Colonic mucosa (tissue), 4 donors: Measurements from ENCODE around the gene TMEM176B. TPM values are rescaled to one million over a fixed set of nuclear protein-coding genes. Genes with fewer than 3 reads are reported as not detected.

Source experiments
- DNase-seq: peaks from one replicate; pipeline ENCODE4 v3.0.0-alpha.2; 2020
- H3K27ac ChIP-seq: fragments of 200-600 bp; one replicate; pipeline ENCODE4 v1.8.0; 2021
- H3K27me3 ChIP-seq: fragments of 200-600 bp; one replicate; pipeline ENCODE4 v1.8.0; 2021
- H3K36me3 ChIP-seq: fragments of 200-600 bp; one replicate; pipeline ENCODE4 v1.8.0; 2021
- H3K4me1 ChIP-seq: fragments of 200-600 bp; one replicate; pipeline ENCODE4 v1.8.0; 2021; ENCODE audit warnings: mild to moderate bottlenecking
- H3K4me3 ChIP-seq: fragments of 200-600 bp; one replicate; pipeline ENCODE4 v1.8.0; 2021
- H3K9ac ChIP-seq, 2 donors: one replicate each; pipeline ENCODE4 v1.7.0; 2013; ENCODE audit warnings: control low read depth in 2 of 2, low read depth in 2 of 2, low read length in 2 of 2
- H3K9me3 ChIP-seq: fragments of 200-600 bp; one replicate; pipeline ENCODE4 v1.8.0; 2021
- CTCF ChIP-seq: fragments of 200-600 bp; IDR thresholded peaks from one replicate; pipeline ENCODE4 v1.8.0; 2022; ENCODE audit warnings: antibody characterized with exemption, mild to moderate bottlenecking
- intact Hi-C: fragments of 100-400 bp; cut with DNase I; formaldehyde crosslinking; loops from one replicate; pipeline ENCODE4 v1.14.1; 2022
- total RNA-seq, 2 donors: library from RNA; stranded (reverse); fragmentation: NEBNext Ultra II Directional in 1 of 2; extraction: Animal tissue kit (Norgen Biotek cat#: 25700) in 1 of 2; gene quantifications; one replicate each; pipeline ENCODE4 v1.2.1, GENCODE V29; 2021
- donor health status: healthy.
- donor health status: DM: no; HTN: no; CAD: no.
- donor health status: DM: no; HTN: no; CAD: no.

The TMEM176B gene
- total RNA-seq, 2 donors from 2014 or later, result 154 to 256 TPM

- H3K27ac ChIP-seq, result peak overlapping the region; percentile 89
- no peaks in the 10 kb centered on the region for H3K9me3 ChIP-seq
- DNase-seq, result peak; percentile 57
- no peaks in the 10 kb centered on the region for H3K27me3 ChIP-seq
- TF ChIP-seq CTCF, result no peak
- peak overlapping the region; percentile 64 to 72 for H3K9ac ChIP-seq
- no peaks in the 10 kb centered on the region for H3K36me3 ChIP-seq
- H3K4me1 ChIP-seq, result peaks cover 14% of the 10 kb centered on the region
- intact Hi-C loops, result loop anchor here (10.0 kb wide), 1 partner anchor 197 kb away; no protein-coding TSS in a partner anchor
- no peak overlapping the region for H3K4me3 ChIP-seq
Observed at GRCh38 chr7:150787321-150788281, 12.6 kb downstream of the TMEM176B start.

- Histone ChIP-seq H3K4me1 (peaks cover 14% of the 10 kb centered on the region), H3K9ac (peak overlapping the region in 1 of 2 donors; percentile 86), H3K4me3 (no peak overlapping the region), H3K36me3 (no peaks in the 10 kb centered on the region), H3K27me3 (no peaks in the 10 kb centered on the region), H3K27ac (peak overlapping the region; percentile 89), H3K9me3 (no peaks in the 10 kb centered on the region)
- intact Hi-C loops, result loop anchor here (5.0 to 10.0 kb wide), 2 partner anchors 92 to 200 kb away; no protein-coding TSS in a partner anchor
- DNase-seq, result peak; percentile 87
- no peak for TF ChIP-seq CTCF
Observed at GRCh38 chr7:150784954-150785353, 15.2 kb downstream of the TMEM176B start.

- Histone ChIP-seq H3K36me3 (no peaks in the 10 kb centered on the region), H3K9ac (peak overlapping the region; percentile 41 to 86), H3K4me3 (no peak overlapping the region), H3K9me3 (no peaks in the 10 kb centered on the region), H3K27ac (peak overlapping the region; percentile 89), H3K4me1 (peaks cover 14% of the 10 kb centered on the region), H3K27me3 (no peaks in the 10 kb centered on the region)
- intact Hi-C loops, result loop anchor here (5.0 to 10.0 kb wide), 2 partner anchors 93 to 201 kb away; no protein-coding TSS in a partner anchor
- TF ChIP-seq CTCF, result no peak
- DNase-seq, result peak; percentile 80
Observed at GRCh38 chr7:150784120-150784736, 15.9 kb downstream of the TMEM176B start.

- intact Hi-C loops, result loop anchor here (5.0 to 10.0 kb wide), 2 partner anchors 95 to 203 kb away; no protein-coding TSS in a partner anchor
- H3K36me3 ChIP-seq, result no peaks in the 10 kb centered on the region
- no peak overlapping the region for H3K4me3 ChIP-seq
- no peaks in the 10 kb centered on the region for H3K27me3 ChIP-seq
- H3K4me1 ChIP-seq, result peaks cover 4% of the 10 kb centered on the region
- no peak for TF ChIP-seq CTCF
- no peaks in the 10 kb centered on the region for H3K9me3 ChIP-seq
- peak overlapping the region; percentile 56 for H3K27ac ChIP-seq
- no peak overlapping the region for H3K9ac ChIP-seq
- DNase-seq, result no peak
Observed at GRCh38 chr7:150781961-150782360, 18.2 kb downstream of the TMEM176B start.

GRCh38 chr7:150781103-150781502 is 19.1 kb downstream of the TMEM176B start:
- H3K27ac ChIP-seq, result peak overlapping the region; percentile 56
- no peak for TF ChIP-seq CTCF
- H3K36me3 ChIP-seq, result no peaks in the 10 kb centered on the region
- peaks cover 4% of the 10 kb centered on the region for H3K4me1 ChIP-seq
- no peaks in the 10 kb centered on the region for H3K9me3 ChIP-seq
- no peak for DNase-seq
- no peak overlapping the region for H3K9ac ChIP-seq
- H3K27me3 ChIP-seq, result no peaks in the 10 kb centered on the region
- no peak overlapping the region for H3K4me3 ChIP-seq
- intact Hi-C loops, result loop anchor here (5.0 to 10.0 kb wide), 2 partner anchors 96 to 204 kb away; no protein-coding TSS in a partner anchor
